Neural crest cell (in vitro differentiated cells): ENCODE results near the gene SYT5. TPM values are rescaled to one million over a fixed set of nuclear protein-coding genes. Genes with fewer than 3 reads are reported as not detected.
A peak's percentile ranks its signal among the peaks of the same experiment; 100 is the strongest.
"Not testable (repeated sequence)": the region's sequence is repeated elsewhere in the genome, so short reads cannot be mapped to it uniquely, and the experiment has no call there.

Experiments used
- DNase-seq: peaks from one replicate; pipeline ENCODE4 v3.0.0; 2021; ENCODE audit warnings: low read depth, mixed read lengths, low spot score
- H3K27ac Mint-ChIP-seq: one replicate; pipeline ENCODE4 v1.8.0; 2021; ENCODE audit warnings: mild to moderate bottlenecking, mixed read lengths; ENCODE audit not compliant: unreplicated experiment
- H3K27me3 Mint-ChIP-seq: 2 replicates; pipeline ENCODE4 v1.8.0; 2021; ENCODE audit warnings: low read depth, mild to moderate bottlenecking, mixed read lengths
- H3K36me3 Mint-ChIP-seq: 2 replicates; pipeline ENCODE4 v1.8.0; 2021; ENCODE audit warnings: low read depth, mild to moderate bottlenecking, mixed read lengths
- H3K4me1 Mint-ChIP-seq: 2 replicates; pipeline ENCODE4 v1.8.0; 2021; ENCODE audit warnings: mixed read lengths
- H3K4me3 Mint-ChIP-seq: one replicate; pipeline ENCODE4 v1.8.0; 2021; ENCODE audit warnings: mild to moderate bottlenecking, mixed read lengths
- H3K9me3 Mint-ChIP-seq: 2 replicates; pipeline ENCODE4 v1.8.0; 2021; ENCODE audit warnings: mixed read lengths
- CTCF ChIP-seq: fragments of 200-600 bp; sonication (generic); conservative IDR thresholded peaks from 2 replicates; pipeline ENCODE4 v1.5.0; 2021; ENCODE audit warnings: antibody characterized with exemption, mild to moderate bottlenecking
- total RNA-seq: library from RNA; stranded (reverse); gene quantifications from 2 replicates; pipeline ENCODE4 v1.2.1, GENCODE V29; 2021

SYT5 gene
- total RNA-seq, 1 donor from 2014 or later = 3.5 TPM

GRCh38 chr19:55212447-55212846 lies 32.4 kb upstream of the SYT5 start:
- H3K27me3 Mint-ChIP-seq = peaks cover 13% of the 10 kb centered on the region
- H3K27ac Mint-ChIP-seq = no peak overlapping the region
- H3K4me3 Mint-ChIP-seq = peak overlapping the region; percentile 24
- TF ChIP-seq CTCF = peak; percentile 57
- DNase-seq = peak; percentile 40
- peaks cover 22% of the 10 kb centered on the region for H3K4me1 Mint-ChIP-seq
- H3K9me3 Mint-ChIP-seq = peaks cover 11% of the 10 kb centered on the region
- no peaks in the 10 kb centered on the region for H3K36me3 Mint-ChIP-seq

- H3K36me3 Mint-ChIP-seq = no peaks in the 10 kb centered on the region
- peaks cover 20% of the 10 kb centered on the region for H3K4me1 Mint-ChIP-seq
- H3K9me3 Mint-ChIP-seq = peaks cover 6% of the 10 kb centered on the region
- H3K4me3 Mint-ChIP-seq = no peak overlapping the region
- H3K27me3 Mint-ChIP-seq = peaks cover 10% of the 10 kb centered on the region
- no peak for DNase-seq
- no peak for TF ChIP-seq CTCF
- no peak overlapping the region for H3K27ac Mint-ChIP-seq
Observed at GRCh38 chr19:55209693-55210472, 29.8 kb upstream of the SYT5 start.

GRCh38 chr19:55208880-55209692 lies 29.0 kb upstream of the SYT5 start, which contains the start of gene PTPRH:
Gene PTPRH, minus strand, starts transcription at chr19:55209501. Its CDS starts 68 bp downstream, at chr19:55209433.
- TF ChIP-seq CTCF = no peak
- no peaks in the 10 kb centered on the region for H3K36me3 Mint-ChIP-seq
- H3K27me3 Mint-ChIP-seq = peaks cover 13% of the 10 kb centered on the region
- no peak within 1 kb of the TSS for H3K4me3 Mint-ChIP-seq
- H3K27ac Mint-ChIP-seq = no peak within 1 kb of the TSS
- no peak for DNase-seq
- H3K4me1 Mint-ChIP-seq = peaks cover 20% of the 10 kb centered on the region
- H3K9me3 Mint-ChIP-seq = peaks cover 3% of the 10 kb centered on the region

- Mint-ChIP-seq H3K27ac (no peak overlapping the region), H3K9me3 (no peaks in the 10 kb centered on the region), H3K4me3 (peak overlapping the region; percentile 8), H3K36me3 (no peaks in the 10 kb centered on the region), H3K4me1 (peaks cover 15% of the 10 kb centered on the region), H3K27me3 (peaks cover 21% of the 10 kb centered on the region)
- TF ChIP-seq CTCF = no peak
- peak; percentile 60 for DNase-seq
Observed at GRCh38 chr19:55206664-55207500, 26.8 kb upstream of the SYT5 start.

GRCh38 chr19:55202199-55202598 lies 22.1 kb upstream of the SYT5 start:
- peaks cover 38% of the 10 kb centered on the region for H3K27me3 Mint-ChIP-seq
- H3K27ac Mint-ChIP-seq = not testable (repeated sequence)

More at GRCh38 chr19:55202199-55202598, 22.1 kb upstream of the SYT5 start:
- DNase-seq, H3K36me3 Mint-ChIP-seq, H3K4me1 Mint-ChIP-seq, H3K9me3 Mint-ChIP-seq, H3K4me3 Mint-ChIP-seq: not testable (repeated sequence)
- TF ChIP-seq CTCF = peak; percentile 26
